ENCODE results near the gene MARK1. TPM values are rescaled to one million over a fixed set of nuclear protein-coding genes. Genes with fewer than 3 reads are reported as not detected.

Gene MARK1
- total RNA-seq, 3 donors from 2014 or later = 1.4 to 11.2 (median 1.8) TPM

- no peak overlapping the region for H3K4me3 ChIP-seq
- H3K9me3 ChIP-seq = no peaks in the 10 kb centered on the region
- intact Hi-C loops (cut with DNase I, micrococcal nuclease) = no loop called here
- no peak for ATAC-seq
- no peaks in the 10 kb centered on the region for H3K36me3 ChIP-seq (ENCODE audit: low read depth)
- no peak for DNase-seq
- TF ChIP-seq, protein P1, sequence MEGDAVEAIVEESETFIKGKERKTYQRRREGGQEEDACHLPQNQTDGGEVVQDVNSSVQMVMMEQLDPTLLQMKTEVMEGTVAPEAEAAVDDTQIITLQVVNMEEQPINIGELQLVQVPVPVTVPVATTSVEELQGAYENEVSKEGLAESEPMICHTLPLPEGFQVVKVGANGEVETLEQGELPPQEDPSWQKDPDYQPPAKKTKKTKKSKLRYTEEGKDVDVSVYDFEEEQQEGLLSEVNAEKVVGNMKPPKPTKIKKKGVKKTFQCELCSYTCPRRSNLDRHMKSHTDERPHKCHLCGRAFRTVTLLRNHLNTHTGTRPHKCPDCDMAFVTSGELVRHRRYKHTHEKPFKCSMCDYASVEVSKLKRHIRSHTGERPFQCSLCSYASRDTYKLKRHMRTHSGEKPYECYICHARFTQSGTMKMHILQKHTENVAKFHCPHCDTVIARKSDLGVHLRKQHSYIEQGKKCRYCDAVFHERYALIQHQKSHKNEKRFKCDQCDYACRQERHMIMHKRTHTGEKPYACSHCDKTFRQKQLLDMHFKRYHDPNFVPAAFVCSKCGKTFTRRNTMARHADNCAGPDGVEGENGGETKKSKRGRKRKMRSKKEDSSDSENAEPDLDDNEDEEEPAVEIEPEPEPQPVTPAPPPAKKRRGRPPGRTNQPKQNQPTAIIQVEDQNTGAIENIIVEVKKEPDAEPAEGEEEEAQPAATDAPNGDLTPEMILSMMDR (IDR thresholded peaks at IDR 0.05) = no peak
- H3K4me1 ChIP-seq (ENCODE audit: low read depth) = no peaks in the 10 kb centered on the region
These were observed 88.9 kb downstream of the MARK1 start for GRCh38 chr1:220616836-220617235.

DNA sequence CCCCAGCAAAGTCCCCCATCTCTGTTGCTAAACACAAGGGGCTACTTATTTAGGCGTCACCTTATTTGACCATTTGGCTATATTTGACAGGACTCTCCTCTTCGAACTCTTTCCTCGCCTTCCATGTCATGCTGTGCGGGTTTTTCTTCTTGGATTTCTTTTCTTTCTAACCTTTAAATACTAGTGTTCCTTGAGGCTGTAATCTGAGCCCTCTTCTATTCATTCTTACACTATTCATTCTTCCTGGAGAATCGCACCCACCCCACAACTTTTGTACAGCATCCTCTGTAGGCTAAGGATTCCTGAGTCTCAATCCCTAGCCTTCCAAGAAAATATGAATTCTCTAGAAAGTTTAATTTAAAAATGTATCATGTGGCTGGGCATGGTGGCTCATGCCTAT, 100.5 kb downstream of the MARK1 start:
- Histone ChIP-seq H3K36me3 (ENCODE audit: low read depth) (no peaks in the 10 kb centered on the region), H3K4me3 (no peak overlapping the region), H3K4me1 (ENCODE audit: low read depth) (no peaks in the 10 kb centered on the region), H3K9me3 (no peaks in the 10 kb centered on the region)
- TF ChIP-seq, protein P1 (IDR thresholded peaks at IDR 0.05) = no peak
- intact Hi-C loops (cut with DNase I, micrococcal nuclease) = no loop called here
- ATAC-seq = no peak
- no peak for DNase-seq

- no peaks in the 10 kb centered on the region for H3K36me3 ChIP-seq (ENCODE audit: low read depth)
- ATAC-seq (no peak), DNase-seq (no peak)
- intact Hi-C loops (cut with DNase I, micrococcal nuclease) = no loop called here
- TF ChIP-seq, protein P1 (IDR thresholded peaks at IDR 0.05) = no peak
- no peak overlapping the region for H3K4me3 ChIP-seq
- no peaks in the 10 kb centered on the region for H3K9me3 ChIP-seq
- H3K4me1 ChIP-seq (ENCODE audit: low read depth) = no peaks in the 10 kb centered on the region
These were observed 103.4 kb downstream of the MARK1 start for GRCh38 chr1:220631238-220631815.

- Histone ChIP-seq H3K4me1 (ENCODE audit: low read depth) (no peaks in the 10 kb centered on the region), H3K4me3 (no peak overlapping the region), H3K36me3 (ENCODE audit: low read depth) (no peaks in the 10 kb centered on the region), H3K9me3 (no peaks in the 10 kb centered on the region)
- TF ChIP-seq, protein P1 (IDR thresholded peaks at IDR 0.05) = no peak
- intact Hi-C loops (cut with DNase I, micrococcal nuclease) = no loop called here
- no peak for ATAC-seq
- no peak for DNase-seq
These were observed 109.8 kb downstream of the MARK1 start for GRCh38 chr1:220637759-220638158.

DNA sequence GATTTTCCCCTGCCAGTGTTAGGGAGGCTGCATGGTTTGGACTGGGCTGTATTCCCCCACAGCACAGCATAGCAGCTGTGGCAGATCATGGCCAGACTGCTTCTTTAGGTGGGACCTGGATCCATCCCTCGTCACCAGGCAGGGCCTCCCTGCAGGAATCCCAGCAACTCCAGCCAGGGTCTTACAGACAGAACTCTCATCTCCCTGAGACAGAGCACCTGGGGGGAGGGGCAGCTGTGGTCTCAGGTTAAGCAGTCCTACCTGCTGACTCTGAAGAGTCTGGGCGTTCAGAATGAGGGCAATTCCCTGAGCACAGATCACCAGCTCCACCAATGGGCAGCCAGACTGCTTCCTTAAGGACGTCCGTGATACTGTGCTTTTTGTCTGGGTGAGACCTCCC, 114.3 kb downstream of the MARK1 start:
- DNase-seq (no peak), ATAC-seq (no peak)
- Histone ChIP-seq H3K36me3 (ENCODE audit: low read depth) (no peaks in the 10 kb centered on the region), H3K4me3 (no peak overlapping the region), H3K9me3 (no peaks in the 10 kb centered on the region), H3K4me1 (ENCODE audit: low read depth) (no peaks in the 10 kb centered on the region)
- intact Hi-C loops (cut with DNase I, micrococcal nuclease) = no loop called here
- TF ChIP-seq, protein P1 (IDR thresholded peaks at IDR 0.05) = no peak

DNA sequence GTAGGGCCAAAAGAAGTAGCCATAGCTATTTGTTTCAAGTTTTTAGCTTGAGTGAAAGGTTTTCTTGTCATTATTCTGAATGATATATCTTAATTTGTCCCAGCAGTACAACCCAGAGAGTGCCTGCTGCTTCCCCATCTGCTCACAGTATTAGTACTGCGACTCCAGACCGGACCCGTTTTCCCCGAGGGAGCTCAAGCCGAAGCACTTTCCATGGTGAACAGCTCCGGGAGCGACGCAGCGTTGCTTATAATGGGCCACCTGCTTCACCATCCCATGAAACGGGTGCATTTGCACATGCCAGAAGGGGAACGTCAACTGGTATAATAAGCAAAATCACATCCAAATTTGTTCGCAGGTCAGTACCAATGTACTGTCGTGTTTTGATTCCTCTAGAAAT, 125.1 kb downstream of the MARK1 start:
- H3K9me3 ChIP-seq = no peaks in the 10 kb centered on the region
- intact Hi-C loops (cut with DNase I, micrococcal nuclease) = no loop called here
- H3K4me1 ChIP-seq (ENCODE audit: low read depth) = no peaks in the 10 kb centered on the region
- H3K36me3 ChIP-seq (ENCODE audit: low read depth) = no peaks in the 10 kb centered on the region
- no peak overlapping the region for H3K4me3 ChIP-seq
- ATAC-seq (no peak), DNase-seq (no peak)
- TF ChIP-seq, protein P1 (IDR thresholded peaks at IDR 0.05) = no peak
